ENCODE data around the gene OAF. TPM values are rescaled to one million over a fixed set of nuclear protein-coding genes. Genes with fewer than 3 reads are reported as not detected.

Gene OAF
- total RNA-seq, result 17.5 and 19.9 TPM in 2 replicates

GRCh38 chr11:120210626-120211521, at the start of gene OAF:
Gene OAF (plus strand): TSS chr11:120211032. CDS start chr11:120211280, 248 bp downstream.

GRCh38 chr11:120239713-120240640, 29.1 kb downstream of the OAF start, which contains the start of gene POU2F3:
Gene POU2F3 (plus strand): TSS chr11:120240140. CDS start chr11:120240344, 204 bp downstream.

Other genes starting within 250 kb of the OAF start
- not detected in 2 replicates for gene TRIM29, start 72.9 kb upstream of the OAF start, total RNA-seq
- not detected in 2 replicates for gene POU2F3, start 29.1 kb downstream of the OAF start, total RNA-seq
- 7.5 and 11.6 TPM in 2 replicates for gene TLCD5, start 114.3 kb downstream of the OAF start, total RNA-seq
- gene ARHGEF12, start 125.4 kb downstream of the OAF start, total RNA-seq, result 80.3 and 89.1 TPM in 2 replicates